HEK293 (cell line): ENCODE data around the gene DLEC1.

Experiments
- AEBP2 ChIP-seq: fragments of 450-650 bp; formaldehyde crosslinking; IDR thresholded peaks from 2 replicates; pipeline ENCODE4 v1.5.1; 2016; ENCODE audit warnings: missing biosample characterization, missing genetic modification characterization, borderline replicate concordance
- GLIS2 ChIP-seq: fragments of 450-650 bp; formaldehyde crosslinking; IDR thresholded peaks from 2 replicates; pipeline ENCODE4 v1.5.1; 2016; ENCODE audit warnings: missing biosample characterization, missing genetic modification characterization
- HOXC10 ChIP-seq: sonication (generic); formaldehyde crosslinking; IDR thresholded peaks from 2 replicates; pipeline ENCODE4 v1.8.1; 2023; ENCODE audit warnings: mild to moderate bottlenecking, missing genetic modification reagents
- KLF17 ChIP-seq: fragments of 450-650 bp; formaldehyde crosslinking; IDR thresholded peaks from 2 replicates; pipeline ENCODE4 v1.5.1; 2016; ENCODE audit warnings: missing biosample characterization, missing genetic modification characterization
- PBX3 ChIP-seq: sonication (generic); formaldehyde crosslinking; IDR thresholded peaks from 2 replicates; pipeline ENCODE4 v1.8.1; 2022; ENCODE audit warnings: mild to moderate bottlenecking, moderate library complexity, missing genetic modification reagents
- SP7 ChIP-seq: fragments of 450-650 bp; formaldehyde crosslinking; IDR thresholded peaks from 2 replicates; pipeline ENCODE4 v1.5.1; 2016; ENCODE audit warnings: missing biosample characterization, missing genetic modification characterization
- ZBTB17 ChIP-seq: fragments of 450-650 bp; formaldehyde crosslinking; IDR thresholded peaks from 2 replicates; pipeline ENCODE4 v1.5.1; 2016; ENCODE audit warnings: missing biosample characterization, missing genetic modification characterization
- ZFP69B ChIP-seq: fragments of 450-650 bp; formaldehyde crosslinking; IDR thresholded peaks from 2 replicates; pipeline ENCODE4 v1.5.1; 2016; ENCODE audit warnings: missing biosample characterization, missing genetic modification characterization
- ZNF138 ChIP-seq: fragments of 450-650 bp; formaldehyde crosslinking; IDR thresholded peaks from 2 replicates; pipeline ENCODE4 v1.5.1; 2016; ENCODE audit warnings: missing biosample characterization, missing genetic modification characterization, borderline replicate concordance
- ZNF174 ChIP-seq: fragments of 450-650 bp; formaldehyde crosslinking; IDR thresholded peaks from 2 replicates; pipeline ENCODE4 v1.5.0; 2017; ENCODE audit warnings: missing biosample characterization, mild to moderate bottlenecking, missing genetic modification characterization
- ZNF223 ChIP-seq: fragments of 450-650 bp; formaldehyde crosslinking; IDR thresholded peaks from 2 replicates; pipeline ENCODE4 v1.5.1; 2016; ENCODE audit warnings: missing biosample characterization, missing genetic modification characterization
- ZNF362 ChIP-seq: fragments of 450-650 bp; formaldehyde crosslinking; IDR thresholded peaks from 2 replicates; pipeline ENCODE4 v1.5.1; 2016; ENCODE audit warnings: missing biosample characterization, missing genetic modification characterization
- ZNF416 ChIP-seq: fragments of 450-650 bp; formaldehyde crosslinking; IDR thresholded peaks from 2 replicates; pipeline ENCODE4 v1.5.1; 2016; ENCODE audit warnings: missing biosample characterization, missing genetic modification characterization
- ZNF423 ChIP-seq: fragments of 450-650 bp; formaldehyde crosslinking; IDR thresholded peaks from 2 replicates; pipeline ENCODE4 v1.5.1; 2016; ENCODE audit warnings: missing biosample characterization, missing genetic modification characterization
- ZNF513 ChIP-seq: fragments of 450-650 bp; IDR thresholded peaks from 2 replicates; pipeline ENCODE4 v1.5.1; 2018; ENCODE audit warnings: missing biosample characterization, missing genetic modification characterization
- ZNF514 ChIP-seq: fragments of 450-650 bp; formaldehyde crosslinking; IDR thresholded peaks from 2 replicates; pipeline ENCODE4 v1.5.1; 2016; ENCODE audit warnings: missing biosample characterization, missing genetic modification characterization
- ZNF529 ChIP-seq: fragments of 450-650 bp; formaldehyde crosslinking; IDR thresholded peaks from 2 replicates; pipeline ENCODE4 v1.5.1; 2017; ENCODE audit warnings: missing genetic modification characterization, missing biosample characterization; ENCODE audit not compliant: insufficient replicate concordance
- ZNF544 ChIP-seq: fragments of 450-650 bp; formaldehyde crosslinking; IDR thresholded peaks from 2 replicates; pipeline ENCODE4 v1.5.0; 2017; ENCODE audit warnings: missing biosample characterization, missing genetic modification characterization
- ZNF555 ChIP-seq: fragments of 450-650 bp; formaldehyde crosslinking; conservative IDR thresholded peaks from 2 replicates; pipeline ENCODE4 v1.5.1; 2017; ENCODE audit warnings: missing biosample characterization, mild to moderate bottlenecking, missing genetic modification characterization, inconsistent platforms
- ZNF561 ChIP-seq: fragments of 450-650 bp; IDR thresholded peaks from 2 replicates; pipeline ENCODE4 v1.5.1; 2018; ENCODE audit warnings: missing biosample characterization, missing genetic modification characterization, borderline replicate concordance
- ZNF624 ChIP-seq: fragments of 450-650 bp; formaldehyde crosslinking; IDR thresholded peaks from 2 replicates; pipeline ENCODE4 v1.5.1; 2017; ENCODE audit warnings: missing biosample characterization, missing genetic modification characterization
- ZNF785 ChIP-seq: fragments of 450-650 bp; formaldehyde crosslinking; IDR thresholded peaks from 2 replicates; pipeline ENCODE4 v1.5.1; 2016; ENCODE audit warnings: missing biosample characterization, missing genetic modification characterization
- TF ChIP-seq, protein P1 (sequence below): fragments of 450-650 bp; formaldehyde crosslinking; conservative IDR thresholded peaks from 2 replicates; pipeline ENCODE4 v1.5.1; 2016; ENCODE audit warnings: low read depth, missing biosample characterization, missing genetic modification characterization
- TF ChIP-seq, protein P2 (sequence below): fragments of 450-650 bp; formaldehyde crosslinking; IDR thresholded peaks from 2 replicates; pipeline ENCODE4 v1.5.1; 2016; ENCODE audit warnings: missing biosample characterization, missing genetic modification characterization, borderline replicate concordance

The DLEC1 gene

GRCh38 chr3:38164952-38165721, 126.1 kb downstream of the DLEC1 start, which contains the start of gene OXSR1 (continued):
- TF ChIP-seq ZNF362 (tag by site-specific recombination) (no peak), GLIS2 (no peak; the same call in 1 of the 2 replicates), HOXC10 (CRISPR knock-in tag) (no peak), ZFP69B (tag by site-specific recombination) (0 out of 2 replicates have a peak, but pooled peaks have one; percentile 48), AEBP2 (tag by site-specific recombination) (no peak), ZBTB17 (tag by site-specific recombination) (peak; percentile 89), ZNF785 (tag by site-specific recombination) (no peak), PBX3 (0 out of 2 replicates have a peak, but pooled peaks have one; percentile 26), ZNF544 (no peak), ZNF416 (tag by site-specific recombination) (no peak), ZNF423 (tag by site-specific recombination) (peak; percentile 82; the same call in 1 of the 2 replicates), ZNF223 (tag by site-specific recombination) (no peak), ZNF174 (tag by site-specific recombination) (no peak), ZNF624 (tag by site-specific recombination) (no peak), SP7 (peak; percentile 29; the same call in 1 of the 2 replicates), ZNF513 (tag by site-specific recombination) (0 out of 2 replicates have a peak, but pooled peaks have one; percentile 42), ZNF555 (no peak), KLF17 (tag by site-specific recombination) (peak; percentile 57), ZNF514 (tag by site-specific recombination) (no peak), ZNF529 (tag by site-specific recombination) (no peak), ZNF138 (tag by site-specific recombination) (no peak), ZNF561 (tag by site-specific recombination) (no peak; the same call in 1 of the 2 replicates)
- TF ChIP-seq, protein P1, sequence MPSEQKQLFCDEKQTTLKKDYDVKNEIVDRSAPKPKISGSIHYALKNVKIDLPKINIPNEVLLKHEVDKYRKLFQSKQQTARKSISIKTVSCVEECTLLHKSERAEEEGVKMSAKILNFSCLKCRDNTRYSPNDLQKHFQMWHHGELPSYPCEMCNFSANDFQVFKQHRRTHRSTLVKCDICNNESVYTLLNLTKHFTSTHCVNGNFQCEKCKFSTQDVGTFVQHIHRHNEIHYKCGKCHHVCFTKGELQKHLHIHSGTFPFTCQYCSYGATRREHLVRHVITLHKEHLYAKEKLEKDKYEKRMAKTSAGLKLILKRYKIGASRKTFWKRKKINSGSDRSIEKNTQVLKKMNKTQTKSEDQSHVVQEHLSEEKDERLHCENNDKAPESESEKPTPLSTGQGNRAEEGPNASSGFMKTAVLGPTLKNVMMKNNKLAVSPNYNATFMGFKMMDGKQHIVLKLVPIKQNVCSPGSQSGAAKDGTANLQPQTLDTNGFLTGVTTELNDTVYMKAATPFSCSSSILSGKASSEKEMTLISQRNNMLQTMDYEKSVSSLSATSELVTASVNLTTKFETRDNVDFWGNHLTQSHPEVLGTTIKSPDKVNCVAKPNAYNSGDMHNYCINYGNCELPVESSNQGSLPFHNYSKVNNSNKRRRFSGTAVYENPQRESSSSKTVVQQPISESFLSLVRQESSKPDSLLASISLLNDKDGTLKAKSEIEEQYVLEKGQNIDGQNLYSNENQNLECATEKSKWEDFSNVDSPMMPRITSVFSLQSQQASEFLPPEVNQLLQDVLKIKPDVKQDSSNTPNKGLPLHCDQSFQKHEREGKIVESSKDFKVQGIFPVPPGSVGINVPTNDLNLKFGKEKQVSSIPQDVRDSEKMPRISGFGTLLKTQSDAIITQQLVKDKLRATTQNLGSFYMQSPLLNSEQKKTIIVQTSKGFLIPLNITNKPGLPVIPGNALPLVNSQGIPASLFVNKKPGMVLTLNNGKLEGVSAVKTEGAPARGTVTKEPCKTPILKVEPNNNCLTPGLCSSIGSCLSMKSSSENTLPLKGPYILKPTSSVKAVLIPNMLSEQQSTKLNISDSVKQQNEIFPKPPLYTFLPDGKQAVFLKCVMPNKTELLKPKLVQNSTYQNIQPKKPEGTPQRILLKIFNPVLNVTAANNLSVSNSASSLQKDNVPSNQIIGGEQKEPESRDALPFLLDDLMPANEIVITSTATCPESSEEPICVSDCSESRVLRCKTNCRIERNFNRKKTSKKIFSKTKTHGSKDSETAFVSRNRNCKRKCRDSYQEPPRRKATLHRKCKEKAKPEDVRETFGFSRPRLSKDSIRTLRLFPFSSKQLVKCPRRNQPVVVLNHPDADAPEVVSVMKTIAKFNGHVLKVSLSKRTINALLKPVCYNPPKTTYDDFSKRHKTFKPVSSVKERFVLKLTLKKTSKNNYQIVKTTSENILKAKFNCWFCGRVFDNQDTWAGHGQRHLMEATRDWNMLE (tag by site-specific recombination) = peak; percentile 51; the same call in 1 of the 2 replicates
- TF ChIP-seq, protein P2, sequence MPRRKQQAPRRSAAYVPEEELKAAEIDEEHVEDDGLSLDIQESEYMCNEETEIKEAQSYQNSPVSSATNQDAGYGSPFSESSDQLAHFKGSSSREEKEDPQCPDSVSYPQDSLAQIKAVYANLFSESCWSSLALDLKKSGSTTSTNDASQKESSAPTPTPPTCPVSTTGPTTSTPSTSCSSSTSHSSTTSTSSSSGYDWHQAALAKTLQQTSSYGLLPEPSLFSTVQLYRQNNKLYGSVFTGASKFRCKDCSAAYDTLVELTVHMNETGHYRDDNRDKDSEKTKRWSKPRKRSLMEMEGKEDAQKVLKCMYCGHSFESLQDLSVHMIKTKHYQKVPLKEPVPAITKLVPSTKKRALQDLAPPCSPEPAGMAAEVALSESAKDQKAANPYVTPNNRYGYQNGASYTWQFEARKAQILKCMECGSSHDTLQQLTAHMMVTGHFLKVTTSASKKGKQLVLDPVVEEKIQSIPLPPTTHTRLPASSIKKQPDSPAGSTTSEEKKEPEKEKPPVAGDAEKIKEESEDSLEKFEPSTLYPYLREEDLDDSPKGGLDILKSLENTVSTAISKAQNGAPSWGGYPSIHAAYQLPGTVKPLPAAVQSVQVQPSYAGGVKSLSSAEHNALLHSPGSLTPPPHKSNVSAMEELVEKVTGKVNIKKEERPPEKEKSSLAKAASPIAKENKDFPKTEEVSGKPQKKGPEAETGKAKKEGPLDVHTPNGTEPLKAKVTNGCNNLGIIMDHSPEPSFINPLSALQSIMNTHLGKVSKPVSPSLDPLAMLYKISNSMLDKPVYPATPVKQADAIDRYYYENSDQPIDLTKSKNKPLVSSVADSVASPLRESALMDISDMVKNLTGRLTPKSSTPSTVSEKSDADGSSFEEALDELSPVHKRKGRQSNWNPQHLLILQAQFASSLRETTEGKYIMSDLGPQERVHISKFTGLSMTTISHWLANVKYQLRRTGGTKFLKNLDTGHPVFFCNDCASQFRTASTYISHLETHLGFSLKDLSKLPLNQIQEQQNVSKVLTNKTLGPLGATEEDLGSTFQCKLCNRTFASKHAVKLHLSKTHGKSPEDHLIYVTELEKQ (tag by site-specific recombination) = no peak
